Tibial nerve (tissue), 4 donors: ENCODE measurements around the gene PTGFRN. TPM values are rescaled to one million over a fixed set of nuclear protein-coding genes. Genes with fewer than 3 reads are reported as not detected.

Experiments used
- DNase-seq, 2 donors: peaks; one replicate each; pipeline ENCODE4 v3.0.0-alpha.2; 2019; ENCODE audit warnings: low spot score in 2 of 2
- H3K27ac ChIP-seq, 4 donors: fragments of 200-600 bp; sonication (generic) in 3 of 4; one replicate each; pipeline ENCODE4 v1.5.1; 2017 to 2019; ENCODE audit warnings: mild to moderate bottlenecking in 1 of 4
- H3K27me3 ChIP-seq, 2 donors: fragments of 200-600 bp; sonication (generic) in 1 of 2; one replicate each; pipeline versions ENCODE4 v1.5.1 to v1.6.0; 2017 to 2019
- H3K36me3 ChIP-seq, 3 donors: fragments of 200-600 bp; sonication (generic); one replicate each; pipeline ENCODE4 v1.5.1; 2018 to 2019
- H3K4me1 ChIP-seq, 4 donors: fragments of 200-600 bp; sonication (generic) in 3 of 4; one replicate each; pipeline ENCODE4 v1.5.1; 2017 to 2019
- H3K4me3 ChIP-seq, 4 donors: fragments of 200-600 bp; sonication (generic) in 3 of 4; one replicate each; pipeline ENCODE4 v1.5.1; 2017 to 2019; ENCODE audit warnings: mild to moderate bottlenecking in 1 of 4, moderate library complexity in 1 of 4
- H3K9me3 ChIP-seq, 4 donors: fragments of 200-600 bp; sonication (generic) in 3 of 4; one replicate each; pipeline ENCODE4 v1.5.1; 2017 to 2019
- EP300 ChIP-seq, 2 donors: sonication (generic); formaldehyde crosslinking; IDR thresholded peaks; one replicate each; pipeline ENCODE4 v1.6.1; 2017; ENCODE audit warnings: antibody characterized with exemption in 2 of 2, mild to moderate bottlenecking in 1 of 2
- POLR2A ChIP-seq, 2 donors: fragments of 450-650 bp; IDR thresholded peaks; one replicate each; pipeline ENCODE4 v1.6.1; 2017; ENCODE audit warnings: antibody characterized with exemption in 2 of 2, mild to moderate bottlenecking in 2 of 2, moderate library complexity in 2 of 2
- WGBS, 2 donors: methylation state at CpG; one replicate each; pipeline ENCODE4 v1.1.5; 2018; 5-methylcytosine and 5-hydroxymethylcytosine counted together
- total RNA-seq, 4 donors: library from RNA; depleted of rRNA; stranded (reverse); fragments of >200 nt; gene quantifications; one replicate each; pipeline ENCODE4 v1.1.0, GENCODE V29; 2016
- TF ChIP-seq, protein P1 (sequence below), 5 experiments: fragments of 200-600 bp in 3 of 5; fragments of 450-650 bp in 2 of 5; sonication (generic) in 3 of 5; IDR thresholded peaks; one replicate each; pipeline ENCODE4 v1.5.1; 2016 to 2019; ENCODE audit warnings: antibody characterized with exemption in 5 of 5, mild to moderate bottlenecking in 3 of 5, moderate library complexity in 2 of 5

Gene PTGFRN
- total RNA-seq, 4 donors from 2014 or later = 10.2 to 19.0 (median 14.7) TPM

DNA sequence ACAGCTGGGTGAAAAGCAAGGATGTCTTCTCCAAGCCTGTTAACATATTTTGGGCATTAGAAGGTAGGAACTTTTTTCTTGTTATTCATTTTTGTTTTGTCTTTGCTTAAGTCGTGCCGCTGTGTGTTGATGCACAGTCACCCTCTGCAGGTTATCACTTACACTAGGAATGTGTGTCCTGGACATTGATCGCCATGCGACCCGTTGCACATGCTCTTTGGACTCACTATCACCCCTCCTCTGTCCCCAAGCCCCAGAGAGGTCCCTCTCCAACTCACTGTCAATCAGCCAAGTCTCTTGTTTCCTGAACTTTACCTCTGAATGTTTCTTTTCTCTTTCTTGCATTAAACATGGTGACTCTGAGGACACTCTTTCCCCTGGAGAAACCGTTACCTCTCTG is 51.9 kb downstream of the PTGFRN start:
- no peak overlapping the region for H3K4me3 ChIP-seq
- no peak overlapping the region for H3K27ac ChIP-seq
- H3K4me1 ChIP-seq = no peaks in the 10 kb centered on the region
- H3K27me3 ChIP-seq = no peaks in the 10 kb centered on the region
- peaks cover 0 to 6% (median 0%) of the 10 kb centered on the region in 3 donors for H3K36me3 ChIP-seq
- DNase-seq = no peak
- 91 to 96% methylated on average over 6 of the region's 6 CpGs for WGBS, 2 donors
- TF ChIP-seq POLR2A (IDR thresholded peaks at IDR 0.05) (no peak), EP300 (IDR thresholded peaks at IDR 0.05) (no peak)
- TF ChIP-seq, protein P1, sequence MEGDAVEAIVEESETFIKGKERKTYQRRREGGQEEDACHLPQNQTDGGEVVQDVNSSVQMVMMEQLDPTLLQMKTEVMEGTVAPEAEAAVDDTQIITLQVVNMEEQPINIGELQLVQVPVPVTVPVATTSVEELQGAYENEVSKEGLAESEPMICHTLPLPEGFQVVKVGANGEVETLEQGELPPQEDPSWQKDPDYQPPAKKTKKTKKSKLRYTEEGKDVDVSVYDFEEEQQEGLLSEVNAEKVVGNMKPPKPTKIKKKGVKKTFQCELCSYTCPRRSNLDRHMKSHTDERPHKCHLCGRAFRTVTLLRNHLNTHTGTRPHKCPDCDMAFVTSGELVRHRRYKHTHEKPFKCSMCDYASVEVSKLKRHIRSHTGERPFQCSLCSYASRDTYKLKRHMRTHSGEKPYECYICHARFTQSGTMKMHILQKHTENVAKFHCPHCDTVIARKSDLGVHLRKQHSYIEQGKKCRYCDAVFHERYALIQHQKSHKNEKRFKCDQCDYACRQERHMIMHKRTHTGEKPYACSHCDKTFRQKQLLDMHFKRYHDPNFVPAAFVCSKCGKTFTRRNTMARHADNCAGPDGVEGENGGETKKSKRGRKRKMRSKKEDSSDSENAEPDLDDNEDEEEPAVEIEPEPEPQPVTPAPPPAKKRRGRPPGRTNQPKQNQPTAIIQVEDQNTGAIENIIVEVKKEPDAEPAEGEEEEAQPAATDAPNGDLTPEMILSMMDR (IDR thresholded peaks at IDR 0.05) = no peak
- no peaks in the 10 kb centered on the region for H3K9me3 ChIP-seq

DNA sequence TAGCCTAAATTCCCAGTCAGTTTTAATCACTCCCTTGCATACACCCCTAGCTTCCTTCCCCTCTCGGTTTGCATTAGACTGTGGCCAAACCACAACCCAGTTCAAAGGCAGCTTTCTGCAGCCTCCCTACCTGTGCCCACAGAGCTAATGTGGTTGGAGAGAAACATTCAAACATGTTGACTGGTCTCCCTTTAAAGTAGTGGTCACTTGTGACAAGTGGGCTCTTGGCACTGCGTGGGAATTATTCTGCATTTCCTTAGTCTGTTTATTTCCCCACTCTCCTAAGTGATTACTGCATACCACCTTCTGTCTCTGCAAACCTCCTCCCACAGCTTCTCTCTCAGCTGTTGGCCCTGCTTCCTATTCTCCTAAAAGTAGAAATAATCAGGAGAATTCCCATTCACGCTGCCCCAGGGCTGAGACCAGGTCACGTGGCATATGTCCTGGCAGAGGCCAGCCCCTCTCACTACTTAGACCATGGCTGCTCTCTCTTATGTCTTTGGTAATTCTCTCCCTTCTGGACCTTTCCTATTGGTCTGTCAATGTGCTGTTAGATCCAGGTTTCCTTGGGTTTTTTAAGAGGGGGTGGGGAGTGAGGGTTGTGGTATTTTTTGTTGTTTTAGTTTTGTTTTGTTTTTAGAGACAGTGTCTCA is 53.4 kb downstream of the PTGFRN start:
- TF ChIP-seq, protein P1 (IDR thresholded peaks at IDR 0.05) = no peak
- TF ChIP-seq EP300 (IDR thresholded peaks at IDR 0.05) (no peak), POLR2A (IDR thresholded peaks at IDR 0.05) (no peak)
- Histone ChIP-seq H3K36me3 (peaks cover 0 to 6% (median 0%) of the 10 kb centered on the region in 3 donors), H3K27ac (no peak overlapping the region)

DNA sequence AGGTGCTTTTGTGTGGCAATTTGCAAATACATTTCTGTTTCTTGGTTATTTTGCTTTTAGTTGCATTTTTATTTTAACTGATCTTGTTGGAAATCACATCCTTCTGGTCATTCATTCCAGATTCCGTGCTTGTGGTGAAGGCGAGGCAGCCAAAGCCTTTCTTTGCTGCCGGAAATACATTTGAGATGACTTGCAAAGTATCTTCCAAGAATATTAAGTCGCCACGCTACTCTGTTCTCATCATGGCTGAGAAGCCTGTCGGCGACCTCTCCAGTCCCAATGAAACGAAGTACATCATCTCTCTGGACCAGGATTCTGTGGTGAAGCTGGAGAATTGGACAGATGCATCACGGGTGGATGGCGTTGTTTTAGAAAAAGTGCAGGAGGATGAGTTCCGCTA is 57.1 kb downstream of the PTGFRN start:
- H3K36me3 ChIP-seq = no peaks in the 10 kb centered on the region
- WGBS, 2 donors = 93 to 98% methylated on average over 11 of the region's 11 CpGs
- H3K27me3 ChIP-seq = no peaks in the 10 kb centered on the region
- TF ChIP-seq POLR2A (IDR thresholded peaks at IDR 0.05) (no peak), EP300 (IDR thresholded peaks at IDR 0.05) (no peak)
- TF ChIP-seq, protein P1 (IDR thresholded peaks at IDR 0.05) = no peak
- no peaks in the 10 kb centered on the region for H3K4me1 ChIP-seq
- H3K9me3 ChIP-seq = no peaks in the 10 kb centered on the region
- H3K4me3 ChIP-seq = no peak overlapping the region
- DNase-seq = no peak
- H3K27ac ChIP-seq = no peak overlapping the region

More for the DNA sequence above, 53.4 kb downstream of the PTGFRN start:
- 70 to 76% methylated on average over 4 of the region's 4 CpGs for WGBS, 2 donors
- Histone ChIP-seq H3K4me1 (no peaks in the 10 kb centered on the region), H3K9me3 (no peaks in the 10 kb centered on the region), H3K4me3 (no peak overlapping the region), H3K27me3 (no peaks in the 10 kb centered on the region)
- no peak for DNase-seq

DNA sequence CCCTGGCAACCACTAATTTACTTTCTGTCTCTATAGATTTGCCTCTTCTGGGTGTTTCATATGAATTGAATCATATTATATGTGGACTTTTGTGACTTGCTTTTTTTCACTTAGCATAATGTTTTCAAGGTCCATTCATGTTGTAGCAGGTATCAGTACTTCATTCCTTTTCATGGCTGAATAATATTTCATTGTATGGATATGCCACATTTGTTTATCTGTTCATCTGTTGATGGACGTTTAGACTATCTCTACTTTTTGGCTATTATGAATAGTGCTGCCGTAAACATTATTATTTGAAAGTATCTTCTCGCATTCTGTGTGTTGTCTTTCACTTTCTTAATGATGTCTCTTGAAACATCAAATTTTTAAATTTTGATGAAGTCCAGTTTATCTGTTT is 59.0 kb downstream of the PTGFRN start:
- TF ChIP-seq, protein P1 (IDR thresholded peaks at IDR 0.05) = no peak
- TF ChIP-seq EP300 (IDR thresholded peaks at IDR 0.05) = no peak
- no peak for TF ChIP-seq POLR2A (IDR thresholded peaks at IDR 0.05)
- WGBS, 2 donors = 88 to 93% methylated on average over 3 of the region's 3 CpGs

DNA sequence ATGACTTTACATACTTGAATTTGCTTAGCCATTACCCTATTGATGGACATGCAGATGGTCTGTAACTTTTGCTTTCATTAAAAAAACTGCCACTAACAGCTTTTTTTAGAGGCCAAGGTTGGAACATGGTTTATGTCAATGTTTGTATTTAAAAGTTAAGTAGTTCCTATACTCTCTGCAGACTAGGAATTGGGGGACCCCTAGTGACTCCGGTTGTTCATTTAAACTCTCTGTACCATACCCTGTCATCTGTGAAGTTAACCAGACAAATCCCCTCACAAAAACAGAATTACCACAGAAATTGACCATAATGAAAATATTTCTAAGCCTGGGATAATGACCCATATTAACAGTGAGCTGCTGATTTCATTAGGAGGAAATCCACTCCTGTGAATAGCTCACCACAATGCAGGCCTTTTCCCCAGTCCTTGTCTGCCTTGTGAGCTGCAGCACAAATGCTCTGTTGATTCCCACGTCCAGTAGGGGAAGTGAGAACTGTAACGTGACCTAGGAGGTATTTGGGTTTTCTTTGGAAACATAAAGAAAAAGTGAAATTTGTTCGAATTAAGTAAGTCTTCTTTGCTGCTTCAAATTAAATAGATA is 61.6 kb downstream of the PTGFRN start:
- H3K27ac ChIP-seq = no peak overlapping the region
- no peak overlapping the region for H3K4me3 ChIP-seq
- H3K4me1 ChIP-seq = no peaks in the 10 kb centered on the region
- TF ChIP-seq EP300 (IDR thresholded peaks at IDR 0.05) = no peak
- TF ChIP-seq, protein P1 (IDR thresholded peaks at IDR 0.05) = no peak
- TF ChIP-seq POLR2A (IDR thresholded peaks at IDR 0.05) = no peak
- no peaks in the 10 kb centered on the region for H3K9me3 ChIP-seq
- WGBS, 2 donors = 48 to 52% methylated on average over 4 of the region's 4 CpGs
- H3K36me3 ChIP-seq = peaks cover 0 to 9% (median 0%) of the 10 kb centered on the region in 3 donors
- DNase-seq = no peak
- no peaks in the 10 kb centered on the region for H3K27me3 ChIP-seq

More for the DNA sequence above, 59.0 kb downstream of the PTGFRN start:
- Histone ChIP-seq H3K27me3 (no peaks in the 10 kb centered on the region), H3K4me1 (no peaks in the 10 kb centered on the region), H3K36me3 (no peaks in the 10 kb centered on the region), H3K9me3 (no peaks in the 10 kb centered on the region), H3K4me3 (no peak overlapping the region), H3K27ac (no peak overlapping the region)
- no peak for DNase-seq
